Measurements from ENCODE around the gene SCT. TPM values are rescaled to one million over a fixed set of nuclear protein-coding genes. Genes with fewer than 3 reads are reported as not detected.

SCT gene, protein sequence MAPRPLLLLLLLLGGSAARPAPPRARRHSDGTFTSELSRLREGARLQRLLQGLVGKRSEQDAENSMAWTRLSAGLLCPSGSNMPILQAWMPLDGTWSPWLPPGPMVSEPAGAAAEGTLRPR
- not detected for total RNA-seq

DNA sequence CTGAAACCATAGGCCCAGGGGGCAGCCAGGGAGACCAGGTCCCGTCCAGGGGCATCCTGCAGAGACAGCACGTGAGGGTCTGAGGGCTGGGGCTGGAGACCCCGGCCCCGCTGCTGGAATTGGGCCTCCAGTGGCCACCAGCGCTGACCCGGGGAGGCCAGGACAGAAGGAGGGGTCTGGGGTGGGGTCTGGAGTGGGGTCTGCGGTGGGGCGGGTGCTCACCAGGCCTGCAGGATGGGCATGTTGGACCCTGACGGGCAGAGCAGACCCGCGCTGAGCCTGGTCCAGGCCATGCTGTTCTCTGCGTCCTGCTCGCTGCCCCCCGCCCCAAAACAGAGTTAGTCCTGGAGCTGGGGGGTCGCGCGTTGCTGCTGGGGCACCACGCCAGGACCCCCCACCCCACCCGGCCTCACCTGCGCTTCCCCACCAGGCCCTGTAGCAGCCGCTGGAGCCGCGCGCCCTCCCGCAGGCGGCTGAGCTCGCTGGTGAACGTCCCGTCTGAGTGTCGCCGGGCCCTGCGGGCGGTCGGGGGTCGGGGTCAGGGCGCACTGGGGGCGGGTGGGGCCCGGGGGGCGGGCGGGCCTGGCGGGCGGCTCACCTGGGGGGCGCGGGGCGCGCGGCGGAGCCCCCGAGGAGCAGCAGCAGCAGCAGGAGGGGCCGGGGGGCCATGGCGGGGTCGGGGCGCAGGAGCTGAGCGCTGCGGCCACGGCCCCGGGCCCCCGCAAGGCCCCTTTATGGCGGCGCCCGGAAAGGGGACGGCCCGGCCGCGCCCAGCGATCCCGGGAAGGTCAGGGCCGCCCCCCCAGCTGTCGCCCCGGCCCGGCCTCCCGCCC lies at the start of gene SCT:
SCT (minus strand) TSS at position 707 of the 833 bp plus-strand sequence; CDS start at position 669, 38 bp downstream.
- TF ChIP-seq, protein P1, sequence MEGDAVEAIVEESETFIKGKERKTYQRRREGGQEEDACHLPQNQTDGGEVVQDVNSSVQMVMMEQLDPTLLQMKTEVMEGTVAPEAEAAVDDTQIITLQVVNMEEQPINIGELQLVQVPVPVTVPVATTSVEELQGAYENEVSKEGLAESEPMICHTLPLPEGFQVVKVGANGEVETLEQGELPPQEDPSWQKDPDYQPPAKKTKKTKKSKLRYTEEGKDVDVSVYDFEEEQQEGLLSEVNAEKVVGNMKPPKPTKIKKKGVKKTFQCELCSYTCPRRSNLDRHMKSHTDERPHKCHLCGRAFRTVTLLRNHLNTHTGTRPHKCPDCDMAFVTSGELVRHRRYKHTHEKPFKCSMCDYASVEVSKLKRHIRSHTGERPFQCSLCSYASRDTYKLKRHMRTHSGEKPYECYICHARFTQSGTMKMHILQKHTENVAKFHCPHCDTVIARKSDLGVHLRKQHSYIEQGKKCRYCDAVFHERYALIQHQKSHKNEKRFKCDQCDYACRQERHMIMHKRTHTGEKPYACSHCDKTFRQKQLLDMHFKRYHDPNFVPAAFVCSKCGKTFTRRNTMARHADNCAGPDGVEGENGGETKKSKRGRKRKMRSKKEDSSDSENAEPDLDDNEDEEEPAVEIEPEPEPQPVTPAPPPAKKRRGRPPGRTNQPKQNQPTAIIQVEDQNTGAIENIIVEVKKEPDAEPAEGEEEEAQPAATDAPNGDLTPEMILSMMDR (IDR thresholded peaks at IDR 0.05; ENCODE audit: low read depth), result no peak

DNA sequence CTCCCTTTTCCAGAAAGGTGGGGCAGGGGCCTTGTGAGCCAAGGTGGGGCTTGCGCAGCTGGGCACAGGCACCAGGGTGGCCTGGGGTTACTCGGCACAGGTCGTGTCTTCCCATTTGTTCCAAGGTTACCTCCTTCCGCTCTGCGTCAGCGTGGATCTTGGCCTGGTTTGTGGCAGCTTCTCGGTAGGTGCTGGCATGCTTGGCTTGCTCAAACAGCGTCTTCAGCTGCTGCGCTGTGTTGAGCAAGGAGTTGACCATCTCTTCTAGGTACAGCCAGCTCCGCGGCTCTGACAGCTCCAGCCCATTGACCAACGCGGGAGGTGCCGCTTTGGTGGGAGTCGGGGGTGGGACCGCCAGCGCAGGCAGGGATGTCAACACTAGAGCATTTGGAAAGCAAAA lies 47.4 kb upstream of the SCT start:
- TF ChIP-seq, protein P1 (IDR thresholded peaks at IDR 0.05; ENCODE audit: low read depth), result no peak

DNA sequence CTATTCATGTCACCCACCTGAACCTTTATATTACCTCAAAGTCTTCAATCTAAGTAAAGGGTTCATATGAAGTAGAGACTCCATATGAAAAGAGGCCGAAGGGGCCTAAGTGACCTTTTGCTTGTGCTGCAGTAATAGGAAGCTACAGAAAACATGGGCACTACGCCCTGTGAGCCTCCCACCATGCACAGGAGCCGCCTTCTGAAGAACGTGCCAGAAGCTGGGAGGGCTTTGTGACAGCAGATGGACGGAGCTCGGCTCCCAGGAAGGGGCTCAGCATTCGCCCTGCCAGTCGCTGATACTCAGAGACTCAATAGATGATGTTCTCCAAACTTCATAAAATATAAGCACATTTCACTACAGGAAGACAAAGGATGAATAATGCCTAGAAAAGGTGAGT lies 46.9 kb upstream of the SCT start:
- TF ChIP-seq, protein P1 (IDR thresholded peaks at IDR 0.05; ENCODE audit: low read depth), result no peak

DNA sequence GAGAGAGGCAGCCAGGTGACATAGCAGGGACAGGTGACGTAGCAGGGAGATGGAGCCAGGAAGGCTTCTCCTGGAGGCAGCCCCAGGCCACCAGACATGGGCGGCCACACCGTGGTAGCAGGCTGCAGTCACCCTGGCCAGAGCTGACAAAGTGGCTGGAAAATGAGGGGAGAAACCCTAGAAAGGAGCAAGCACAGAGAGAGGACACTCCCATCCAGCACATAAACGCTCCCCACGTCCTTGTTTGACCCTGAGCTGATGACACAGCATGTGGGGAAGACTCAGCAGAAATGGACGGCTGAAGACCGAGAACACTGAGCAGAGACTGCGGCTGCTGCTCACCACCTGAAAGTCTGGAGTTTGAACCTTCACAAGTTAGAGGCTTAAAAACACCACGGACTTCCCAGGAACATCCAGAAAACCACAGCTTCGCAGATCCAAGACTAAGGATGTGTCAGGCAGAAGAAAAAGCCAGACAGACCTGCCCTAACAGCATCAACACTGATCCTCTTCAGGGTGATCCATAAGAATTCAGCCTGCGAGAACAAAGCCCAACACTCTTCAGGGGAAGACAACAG lies 38.8 kb upstream of the SCT start:
- TF ChIP-seq, protein P1 (IDR thresholded peaks at IDR 0.05; ENCODE audit: low read depth), result no peak

DNA sequence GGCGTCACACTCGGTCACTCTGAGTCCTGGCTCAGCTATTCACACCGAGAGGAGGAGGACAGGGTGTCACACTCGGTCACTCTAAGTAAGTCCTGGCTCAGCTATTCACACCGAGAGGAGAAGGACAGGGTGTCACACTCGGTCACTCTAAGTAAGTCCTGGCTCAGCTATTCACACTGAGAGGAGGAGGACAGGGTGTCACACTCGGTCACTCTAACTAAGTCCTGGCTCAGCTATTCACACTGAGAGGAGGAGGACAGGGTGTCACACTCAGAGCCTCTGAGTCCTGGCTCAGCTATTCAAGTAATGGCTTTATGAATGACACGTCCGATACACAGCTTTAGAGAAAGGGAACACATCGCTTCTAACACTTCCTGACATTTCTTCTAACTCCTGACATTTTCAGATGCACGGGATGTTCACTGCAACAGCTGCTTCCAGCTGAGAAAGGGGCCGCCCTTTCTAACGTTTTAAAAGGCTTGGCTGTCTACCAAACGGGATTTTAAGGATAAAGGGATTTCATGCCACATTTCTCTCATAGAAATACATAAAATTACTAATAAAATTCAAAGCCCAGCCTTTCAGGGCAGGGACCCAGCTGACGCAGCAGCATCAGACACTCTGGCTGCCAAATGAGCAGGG lies 38.2 kb upstream of the SCT start:
- TF ChIP-seq, protein P1 (IDR thresholded peaks at IDR 0.05; ENCODE audit: low read depth), result no peak

DNA sequence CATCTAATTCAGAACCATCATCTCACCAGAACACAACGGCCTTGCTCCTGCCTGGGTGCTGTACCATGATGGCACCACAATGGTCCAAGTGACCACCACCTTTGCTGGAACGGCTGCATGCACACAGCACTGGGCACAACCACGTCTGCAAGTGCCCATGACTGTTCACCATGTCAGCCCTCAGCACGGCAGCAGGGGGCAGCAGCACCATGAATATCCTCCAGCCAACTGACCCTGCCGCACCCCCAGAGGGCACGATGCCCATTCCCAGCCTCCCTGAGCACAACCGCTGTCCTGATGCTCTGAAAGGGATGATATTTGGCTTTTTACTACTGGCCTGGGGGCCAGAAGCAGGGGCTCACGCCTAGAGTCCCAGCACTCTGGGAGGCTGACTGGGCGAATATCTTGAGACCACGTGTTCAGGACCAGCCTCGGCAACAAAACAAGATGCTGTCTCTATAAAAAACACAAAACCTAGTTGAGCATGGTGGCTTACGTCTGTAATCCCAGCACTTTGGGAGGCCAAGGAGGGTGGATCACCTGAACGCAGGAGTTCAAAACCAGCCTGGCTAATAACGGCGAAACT lies 35.8 kb upstream of the SCT start:
- TF ChIP-seq, protein P1 (IDR thresholded peaks at IDR 0.05; ENCODE audit: low read depth), result no peak
